GM23338 (cell line): ENCODE results near the gene TSPEAR. TPM values are rescaled to one million over a fixed set of nuclear protein-coding genes. Genes with fewer than 3 reads are reported as not detected.

ENCODE experiments used
- ATAC-seq: fragments of 200-7000 bp; cut with Tn5 transposase; 3 replicates; pipeline ENCODE4 v1.9.1; 2020
- DNase-seq: peaks from one replicate; pipeline ENCODE4 v3.0.0-alpha.2; 2015; ENCODE audit warnings: low spot score
- H2AFZ ChIP-seq: fragments of 200-600 bp; sonication (generic); 2 replicates; pipeline ENCODE4 v1.8.0; 2016; ENCODE audit warnings: antibody characterized with exemption, mild to moderate bottlenecking, moderate library complexity
- H3F3A ChIP-seq: fragments of 200-600 bp; sonication (generic); replicated peaks from 2 replicates; pipeline ENCODE4 v1.8.0; 2017; ENCODE audit warnings: antibody characterized with exemption, mixed run types, low read depth
- H3K27ac ChIP-seq: fragments of 200-600 bp; sonication (generic); 2 replicates; pipeline ENCODE4 v1.6.1; 2016; ENCODE audit warnings: low read depth
- H3K27me3 ChIP-seq: fragments of 200-600 bp; sonication (generic); 2 replicates; pipeline ENCODE4 v1.8.0; 2016; ENCODE audit warnings: mild to moderate bottlenecking, mixed run types, moderate library complexity; ENCODE audit not compliant: insufficient read depth
- H3K36me3 ChIP-seq: fragments of 200-600 bp; sonication (generic); 2 replicates; pipeline ENCODE4 v1.8.0; 2016; ENCODE audit warnings: mild to moderate bottlenecking; ENCODE audit not compliant: insufficient read depth
- H3K4me1 ChIP-seq: fragments of 200-600 bp; sonication (generic); 2 replicates; pipeline ENCODE4 v1.8.0; 2016; ENCODE audit warnings: mild to moderate bottlenecking, moderate library complexity; ENCODE audit not compliant: insufficient read depth
- H3K4me2 ChIP-seq: fragments of 200-600 bp; sonication (generic); 2 replicates; pipeline ENCODE4 v1.7.1; 2017; ENCODE audit warnings: mixed run types
- H3K4me3 ChIP-seq: fragments of 200-600 bp; sonication (generic); 2 replicates; pipeline ENCODE4 v1.6.1; 2016; ENCODE audit warnings: mixed run types
- H3K79me2 ChIP-seq: fragments of 200-600 bp; sonication (generic); replicated peaks from 2 replicates; pipeline ENCODE4 v1.8.0; 2017; ENCODE audit warnings: mild to moderate bottlenecking; ENCODE audit not compliant: insufficient read depth
- H3K9me2 ChIP-seq: fragments of 200-600 bp; sonication (generic); 2 replicates; pipeline ENCODE4 v1.8.0; 2017; ENCODE audit not compliant: insufficient read depth
- H4K20me1 ChIP-seq: fragments of 200-600 bp; sonication (generic); replicated peaks from 2 replicates; pipeline ENCODE4 v1.8.0; 2017; ENCODE audit warnings: mild to moderate bottlenecking; ENCODE audit not compliant: insufficient read depth
- H3K27ac Mint-ChIP-seq: 2 replicates; pipeline ENCODE4 v1.8.0; 2020; ENCODE audit warnings: inconsistent platforms, mild to moderate bottlenecking, moderate library complexity, mixed read lengths
- H3K27me3 Mint-ChIP-seq: 3 replicates; pipeline ENCODE4 v1.8.0; 2022; ENCODE audit warnings: low read depth, mild to moderate bottlenecking, moderate library complexity, mixed read lengths, inconsistent platforms; ENCODE audit not compliant: insufficient read depth, poor library complexity
- H3K36me3 Mint-ChIP-seq: 3 replicates; pipeline ENCODE4 v1.8.0; 2021; ENCODE audit warnings: low read depth, mild to moderate bottlenecking, inconsistent platforms, moderate library complexity, mixed read lengths
- H3K4me1 Mint-ChIP-seq: 3 replicates; pipeline ENCODE4 v1.8.0; 2020; ENCODE audit warnings: mild to moderate bottlenecking, inconsistent platforms, mixed read lengths
- H3K4me3 Mint-ChIP-seq: 3 replicates; pipeline ENCODE4 v1.8.0; 2021; ENCODE audit warnings: moderate library complexity, mild to moderate bottlenecking, inconsistent platforms, mixed read lengths
- H3K9me3 Mint-ChIP-seq: 3 replicates; pipeline ENCODE4 v1.8.0; 2020; ENCODE audit warnings: moderate library complexity, mild to moderate bottlenecking, inconsistent platforms, mixed read lengths
- CREB1 ChIP-seq: fragments of 250-450 bp; sonication (Bioruptor Pico); IDR thresholded peaks from 2 replicates; pipeline ENCODE4 v1.5.0; 2020; ENCODE audit warnings: low read depth, mild to moderate bottlenecking, moderate library complexity
- EZH2 ChIP-seq: fragments of 200-600 bp; sonication (generic); IDR thresholded peaks from one replicate; pipeline ENCODE4 v1.8.0; 2017; ENCODE audit warnings: antibody characterized with exemption, mild to moderate bottlenecking, low read depth; ENCODE audit not compliant: unreplicated experiment
- EZH2phosphoT487 ChIP-seq: fragments of 200-600 bp; sonication (generic); IDR thresholded peaks from one replicate; pipeline ENCODE4 v1.8.1; 2018; ENCODE audit warnings: antibody characterized with exemption; ENCODE audit not compliant: unreplicated experiment
- JUNB ChIP-seq: IDR thresholded peaks from one replicate; pipeline ENCODE4 v1.6.1; 2016; ENCODE audit warnings: antibody characterized with exemption; ENCODE audit not compliant: unreplicated experiment
- NANOG ChIP-seq: IDR thresholded peaks from 2 replicates; pipeline ENCODE4 v1.6.1; 2016; ENCODE audit warnings: antibody characterized with exemption, borderline replicate concordance
- POLR2AphosphoS5 ChIP-seq: IDR thresholded peaks from 2 replicates; pipeline ENCODE4 v1.6.1; 2016; ENCODE audit warnings: antibody characterized with exemption, low read depth
- REST ChIP-seq: IDR thresholded peaks from one replicate; pipeline ENCODE4 v1.6.1; 2018; ENCODE audit warnings: antibody characterized with exemption; ENCODE audit not compliant: unreplicated experiment
- STAT1 ChIP-seq: IDR thresholded peaks from one replicate; pipeline ENCODE4 v1.6.1; 2016; ENCODE audit warnings: antibody characterized with exemption; ENCODE audit not compliant: unreplicated experiment
- ZNF114 ChIP-seq: fragments of 250-450 bp; sonication (Bioruptor Pico); IDR thresholded peaks from 2 replicates; pipeline ENCODE4 v1.5.0; 2020; ENCODE audit warnings: mild to moderate bottlenecking, moderate library complexity
- ZNF331 ChIP-seq: fragments of 250-450 bp; sonication (Bioruptor Pico); IDR thresholded peaks from 2 replicates; pipeline ENCODE4 v1.5.0; 2020; ENCODE audit warnings: low read depth, mild to moderate bottlenecking, moderate library complexity
- polyA plus RNA-seq: library from polyadenylated mRNA; unstranded; fragments of >200 nt; fragmentation: Nextera tagmentation; extraction: Ambion mirVana; gene quantifications from 2 replicates; pipeline ENCODE4 v1.2.1, GENCODE V29; 2016
- total RNA-seq: library from RNA; depleted of rRNA; stranded (reverse); fragments of >200 nt; shearing (Covaris generic); gene quantifications from 2 replicates; pipeline ENCODE4 v1.2.3, GENCODE V29; 2014
- TF ChIP-seq, protein P1 (sequence below), 2 experiments: fragments of 200-600 bp in 1 of 2; sonication (generic) in 1 of 2; conservative IDR thresholded peaks; 2 replicates each; pipeline versions ENCODE4 v1.5.1 to v1.6.1; 2016 to 2017; ENCODE audit warnings: antibody characterized with exemption in 2 of 2, low read depth in 2 of 2, mild to moderate bottlenecking in 2 of 2, moderate library complexity in 1 of 2
- TF ChIP-seq, protein P2 (sequence below): fragments of 250-450 bp; sonication (Bioruptor Pico); IDR thresholded peaks from 2 replicates; pipeline ENCODE4 v1.5.0; 2020; ENCODE audit warnings: mild to moderate bottlenecking, moderate library complexity
- TF ChIP-seq, protein P3 (sequence below): IDR thresholded peaks from 2 replicates; pipeline ENCODE4 v1.6.1; 2016; ENCODE audit warnings: antibody characterized with exemption

TSPEAR gene
- total and polyA plus RNA-seq, 2 experiments from 2014 or later: 0.35 to 0.92 TPM

GRCh38 chr21:44534688-44535087 lies 176.7 kb downstream of the TSPEAR start:
- no peak overlapping the region for H3K4me2 ChIP-seq
- Mint-ChIP-seq H3K27me3 (peaks cover 8% of the 10 kb centered on the region), H3K4me1 (peaks cover 3% of the 10 kb centered on the region; the same call in 2 of the 3 replicates), H3K36me3 (no peaks in the 10 kb centered on the region), H3K4me3 (no peak overlapping the region), H3K9me3 (peaks cover 4% of the 10 kb centered on the region; the same call in 1 of the 3 replicates), H3K27ac (no peak overlapping the region)
- H3F3A ChIP-seq: no peaks in the 10 kb centered on the region
- H3K79me2 ChIP-seq: no peaks in the 10 kb centered on the region
- ATAC-seq: no peak
- no peak for TF ChIP-seq REST
- no peak for TF ChIP-seq NANOG
- no peak for TF ChIP-seq CREB1 (CRISPR knock-in tag)
- no peak for TF ChIP-seq ZNF331 (CRISPR knock-in tag)
- TF ChIP-seq, protein P1, sequence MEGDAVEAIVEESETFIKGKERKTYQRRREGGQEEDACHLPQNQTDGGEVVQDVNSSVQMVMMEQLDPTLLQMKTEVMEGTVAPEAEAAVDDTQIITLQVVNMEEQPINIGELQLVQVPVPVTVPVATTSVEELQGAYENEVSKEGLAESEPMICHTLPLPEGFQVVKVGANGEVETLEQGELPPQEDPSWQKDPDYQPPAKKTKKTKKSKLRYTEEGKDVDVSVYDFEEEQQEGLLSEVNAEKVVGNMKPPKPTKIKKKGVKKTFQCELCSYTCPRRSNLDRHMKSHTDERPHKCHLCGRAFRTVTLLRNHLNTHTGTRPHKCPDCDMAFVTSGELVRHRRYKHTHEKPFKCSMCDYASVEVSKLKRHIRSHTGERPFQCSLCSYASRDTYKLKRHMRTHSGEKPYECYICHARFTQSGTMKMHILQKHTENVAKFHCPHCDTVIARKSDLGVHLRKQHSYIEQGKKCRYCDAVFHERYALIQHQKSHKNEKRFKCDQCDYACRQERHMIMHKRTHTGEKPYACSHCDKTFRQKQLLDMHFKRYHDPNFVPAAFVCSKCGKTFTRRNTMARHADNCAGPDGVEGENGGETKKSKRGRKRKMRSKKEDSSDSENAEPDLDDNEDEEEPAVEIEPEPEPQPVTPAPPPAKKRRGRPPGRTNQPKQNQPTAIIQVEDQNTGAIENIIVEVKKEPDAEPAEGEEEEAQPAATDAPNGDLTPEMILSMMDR (conservative IDR thresholded peaks at IDR 0.05; ENCODE audit: low read depth in 2 of 2): no peak
- TF ChIP-seq, protein P2, sequence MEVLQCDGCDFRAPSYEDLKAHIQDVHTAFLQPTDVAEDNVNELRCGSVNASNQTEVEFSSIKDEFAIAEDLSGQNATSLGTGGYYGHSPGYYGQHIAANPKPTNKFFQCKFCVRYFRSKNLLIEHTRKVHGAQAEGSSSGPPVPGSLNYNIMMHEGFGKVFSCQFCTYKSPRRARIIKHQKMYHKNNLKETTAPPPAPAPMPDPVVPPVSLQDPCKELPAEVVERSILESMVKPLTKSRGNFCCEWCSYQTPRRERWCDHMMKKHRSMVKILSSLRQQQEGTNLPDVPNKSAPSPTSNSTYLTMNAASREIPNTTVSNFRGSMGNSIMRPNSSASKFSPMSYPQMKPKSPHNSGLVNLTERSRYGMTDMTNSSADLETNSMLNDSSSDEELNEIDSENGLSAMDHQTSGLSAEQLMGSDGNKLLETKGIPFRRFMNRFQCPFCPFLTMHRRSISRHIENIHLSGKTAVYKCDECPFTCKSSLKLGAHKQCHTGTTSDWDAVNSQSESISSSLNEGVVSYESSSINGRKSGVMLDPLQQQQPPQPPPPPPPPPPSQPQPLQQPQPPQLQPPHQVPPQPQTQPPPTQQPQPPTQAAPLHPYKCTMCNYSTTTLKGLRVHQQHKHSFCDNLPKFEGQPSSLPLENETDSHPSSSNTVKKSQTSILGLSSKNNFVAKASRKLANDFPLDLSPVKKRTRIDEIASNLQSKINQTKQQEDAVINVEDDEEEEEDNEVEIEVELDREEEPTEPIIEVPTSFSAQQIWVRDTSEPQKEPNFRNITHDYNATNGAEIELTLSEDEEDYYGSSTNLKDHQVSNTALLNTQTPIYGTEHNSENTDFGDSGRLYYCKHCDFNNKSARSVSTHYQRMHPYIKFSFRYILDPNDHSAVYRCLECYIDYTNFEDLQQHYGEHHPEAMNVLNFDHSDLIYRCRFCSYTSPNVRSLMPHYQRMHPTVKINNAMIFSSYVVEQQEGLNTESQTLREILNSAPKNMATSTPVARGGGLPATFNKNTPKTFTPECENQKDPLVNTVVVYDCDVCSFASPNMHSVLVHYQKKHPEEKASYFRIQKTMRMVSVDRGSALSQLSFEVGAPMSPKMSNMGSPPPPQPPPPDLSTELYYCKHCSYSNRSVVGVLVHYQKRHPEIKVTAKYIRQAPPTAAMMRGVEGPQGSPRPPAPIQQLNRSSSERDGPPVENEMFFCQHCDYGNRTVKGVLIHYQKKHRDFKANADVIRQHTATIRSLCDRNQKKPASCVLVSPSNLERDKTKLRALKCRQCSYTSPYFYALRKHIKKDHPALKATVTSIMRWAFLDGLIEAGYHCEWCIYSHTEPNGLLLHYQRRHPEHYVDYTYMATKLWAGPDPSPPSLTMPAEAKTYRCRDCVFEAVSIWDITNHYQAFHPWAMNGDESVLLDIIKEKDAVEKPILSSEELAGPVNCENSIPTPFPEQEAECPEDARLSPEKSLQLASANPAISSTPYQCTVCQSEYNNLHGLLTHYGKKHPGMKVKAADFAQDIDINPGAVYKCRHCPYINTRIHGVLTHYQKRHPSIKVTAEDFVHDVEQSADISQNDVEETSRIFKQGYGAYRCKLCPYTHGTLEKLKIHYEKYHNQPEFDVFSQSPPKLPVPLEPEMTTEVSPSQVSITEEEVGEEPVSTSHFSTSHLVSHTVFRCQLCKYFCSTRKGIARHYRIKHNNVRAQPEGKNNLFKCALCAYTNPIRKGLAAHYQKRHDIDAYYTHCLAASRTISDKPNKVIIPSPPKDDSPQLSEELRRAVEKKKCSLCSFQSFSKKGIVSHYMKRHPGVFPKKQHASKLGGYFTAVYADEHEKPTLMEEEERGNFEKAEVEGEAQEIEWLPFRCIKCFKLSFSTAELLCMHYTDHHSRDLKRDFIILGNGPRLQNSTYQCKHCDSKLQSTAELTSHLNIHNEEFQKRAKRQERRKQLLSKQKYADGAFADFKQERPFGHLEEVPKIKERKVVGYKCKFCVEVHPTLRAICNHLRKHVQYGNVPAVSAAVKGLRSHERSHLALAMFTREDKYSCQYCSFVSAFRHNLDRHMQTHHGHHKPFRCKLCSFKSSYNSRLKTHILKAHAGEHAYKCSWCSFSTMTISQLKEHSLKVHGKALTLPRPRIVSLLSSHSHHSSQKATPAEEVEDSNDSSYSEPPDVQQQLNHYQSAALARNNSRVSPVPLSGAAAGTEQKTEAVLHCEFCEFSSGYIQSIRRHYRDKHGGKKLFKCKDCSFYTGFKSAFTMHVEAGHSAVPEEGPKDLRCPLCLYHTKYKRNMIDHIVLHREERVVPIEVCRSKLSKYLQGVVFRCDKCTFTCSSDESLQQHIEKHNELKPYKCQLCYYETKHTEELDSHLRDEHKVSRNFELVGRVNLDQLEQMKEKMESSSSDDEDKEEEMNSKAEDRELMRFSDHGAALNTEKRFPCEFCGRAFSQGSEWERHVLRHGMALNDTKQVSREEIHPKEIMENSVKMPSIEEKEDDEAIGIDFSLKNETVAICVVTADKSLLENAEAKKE (CRISPR knock-in tag): no peak
- no peak for TF ChIP-seq POLR2AphosphoS5
- TF ChIP-seq, protein P3, sequence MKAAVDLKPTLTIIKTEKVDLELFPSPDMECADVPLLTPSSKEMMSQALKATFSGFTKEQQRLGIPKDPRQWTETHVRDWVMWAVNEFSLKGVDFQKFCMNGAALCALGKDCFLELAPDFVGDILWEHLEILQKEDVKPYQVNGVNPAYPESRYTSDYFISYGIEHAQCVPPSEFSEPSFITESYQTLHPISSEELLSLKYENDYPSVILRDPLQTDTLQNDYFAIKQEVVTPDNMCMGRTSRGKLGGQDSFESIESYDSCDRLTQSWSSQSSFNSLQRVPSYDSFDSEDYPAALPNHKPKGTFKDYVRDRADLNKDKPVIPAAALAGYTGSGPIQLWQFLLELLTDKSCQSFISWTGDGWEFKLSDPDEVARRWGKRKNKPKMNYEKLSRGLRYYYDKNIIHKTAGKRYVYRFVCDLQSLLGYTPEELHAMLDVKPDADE: no peak
- TF ChIP-seq JUNB: no peak
- no peak for TF ChIP-seq ZNF114 (CRISPR knock-in tag)
- no peak for TF ChIP-seq EZH2
- no peak for TF ChIP-seq EZH2phosphoT487
- TF ChIP-seq STAT1: no peak
- no peaks in the 10 kb centered on the region for H3K4me1 ChIP-seq
- H3K4me3 ChIP-seq: no peak overlapping the region
- no peaks in the 10 kb centered on the region for H3K9me2 ChIP-seq
- H3K27ac ChIP-seq: no peak overlapping the region
- no peaks in the 10 kb centered on the region for H4K20me1 ChIP-seq
- no peaks in the 10 kb centered on the region for H3K27me3 ChIP-seq
- H3K36me3 ChIP-seq: no peaks in the 10 kb centered on the region
- DNase-seq: no peak
- no peak overlapping the region for H2AFZ ChIP-seq
